WERI-Rb-1 (cell line): ENCODE measurements around the gene IBA57.

Source experiments
- DNase-seq: peaks from one replicate; pipeline ENCODE4 v3.0.0-alpha.2; 2020
- H3K27ac ChIP-seq: fragments of 250-450 bp; sonication (Bioruptor Pico); 2 replicates; pipeline ENCODE4 v1.5.1; 2020; ENCODE audit warnings: mild to moderate bottlenecking, moderate library complexity
- H3K27me3 ChIP-seq: fragments of 250-450 bp; sonication (Bioruptor Pico); 2 replicates; pipeline ENCODE4 v1.5.1; 2021; ENCODE audit warnings: mild to moderate bottlenecking, low read depth, moderate library complexity; ENCODE audit not compliant: insufficient read depth, severe bottlenecking
- H3K36me3 ChIP-seq: fragments of 250-450 bp; sonication (Bioruptor Pico); 2 replicates; pipeline ENCODE4 v1.5.1; 2020; ENCODE audit warnings: mild to moderate bottlenecking, moderate library complexity
- H3K4me3 ChIP-seq: 2 replicates; pipeline ENCODE4 v1.5.1; 2011; ENCODE audit warnings: low read depth, mild to moderate bottlenecking, control low read depth, low read length
- H3K9me3 ChIP-seq: fragments of 250-450 bp; sonication (Bioruptor Pico); 2 replicates; pipeline ENCODE4 v1.5.1; 2021; ENCODE audit warnings: mild to moderate bottlenecking, moderate library complexity; ENCODE audit not compliant: severe bottlenecking
- TF ChIP-seq, protein P1 (sequence below): IDR thresholded peaks from 2 replicates; pipeline ENCODE4 v1.5.1; 2011; ENCODE audit warnings: low read depth, mild to moderate bottlenecking, control low read depth, inconsistent platforms, low read length

The IBA57 gene

GRCh38 chr1:228164561-228165371, 838 bp upstream of the IBA57 start:
- TF ChIP-seq, protein P1, sequence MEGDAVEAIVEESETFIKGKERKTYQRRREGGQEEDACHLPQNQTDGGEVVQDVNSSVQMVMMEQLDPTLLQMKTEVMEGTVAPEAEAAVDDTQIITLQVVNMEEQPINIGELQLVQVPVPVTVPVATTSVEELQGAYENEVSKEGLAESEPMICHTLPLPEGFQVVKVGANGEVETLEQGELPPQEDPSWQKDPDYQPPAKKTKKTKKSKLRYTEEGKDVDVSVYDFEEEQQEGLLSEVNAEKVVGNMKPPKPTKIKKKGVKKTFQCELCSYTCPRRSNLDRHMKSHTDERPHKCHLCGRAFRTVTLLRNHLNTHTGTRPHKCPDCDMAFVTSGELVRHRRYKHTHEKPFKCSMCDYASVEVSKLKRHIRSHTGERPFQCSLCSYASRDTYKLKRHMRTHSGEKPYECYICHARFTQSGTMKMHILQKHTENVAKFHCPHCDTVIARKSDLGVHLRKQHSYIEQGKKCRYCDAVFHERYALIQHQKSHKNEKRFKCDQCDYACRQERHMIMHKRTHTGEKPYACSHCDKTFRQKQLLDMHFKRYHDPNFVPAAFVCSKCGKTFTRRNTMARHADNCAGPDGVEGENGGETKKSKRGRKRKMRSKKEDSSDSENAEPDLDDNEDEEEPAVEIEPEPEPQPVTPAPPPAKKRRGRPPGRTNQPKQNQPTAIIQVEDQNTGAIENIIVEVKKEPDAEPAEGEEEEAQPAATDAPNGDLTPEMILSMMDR = no peak
- Histone ChIP-seq H3K36me3 (no peaks in the 10 kb centered on the region), H3K27me3 (no peaks in the 10 kb centered on the region), H3K9me3 (no peaks in the 10 kb centered on the region), H3K27ac (peak overlapping the region; percentile 86), H3K4me3 (peak overlapping the region; percentile 43)
- DNase-seq = no peak

DNA sequence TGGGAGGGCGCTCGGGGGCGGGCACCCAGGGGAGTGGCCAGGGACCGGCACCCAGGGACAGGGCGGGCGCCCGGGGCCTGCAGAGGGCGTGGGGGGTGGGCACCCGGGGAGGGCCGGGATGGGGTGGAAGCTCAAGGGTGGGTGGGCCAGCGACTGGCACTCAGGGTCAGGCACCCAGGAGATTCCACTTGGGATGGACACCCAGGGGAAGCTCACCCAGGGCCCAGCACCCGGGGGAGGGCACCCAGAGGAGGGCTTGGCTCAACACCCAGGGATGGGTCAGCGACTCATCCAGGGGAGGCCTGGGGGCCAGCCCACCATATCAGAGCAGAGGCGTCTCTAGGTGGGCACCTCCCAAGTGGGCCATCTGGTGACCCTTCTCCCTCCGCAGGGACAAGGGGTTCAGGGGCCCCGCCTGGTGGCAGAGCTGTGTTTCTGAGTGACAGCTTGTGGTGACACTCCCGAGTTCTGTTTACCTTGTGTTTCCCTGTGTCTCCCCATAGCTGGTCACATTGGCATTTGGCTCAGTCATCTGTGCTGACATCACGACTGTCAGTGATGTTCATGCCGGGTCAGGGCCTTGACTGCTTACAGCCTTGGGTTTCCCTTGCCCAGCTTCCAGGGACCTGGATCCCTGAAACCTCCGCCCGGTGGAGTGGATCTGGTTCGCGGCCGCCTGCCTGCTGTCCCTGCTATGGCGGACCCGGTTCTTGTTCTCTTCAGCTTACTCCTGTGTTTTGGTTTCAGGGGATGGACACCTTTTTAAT, 749 bp downstream of the IBA57 start:
- TF ChIP-seq, protein P1 = peak; percentile 56
- Histone ChIP-seq H3K4me3 (peak overlapping the region; percentile 58), H3K9me3 (no peaks in the 10 kb centered on the region), H3K27ac (peak overlapping the region; percentile 99), H3K36me3 (no peaks in the 10 kb centered on the region), H3K27me3 (no peaks in the 10 kb centered on the region)
- peak; percentile 55 for DNase-seq

- Histone ChIP-seq H3K27me3 (no peaks in the 10 kb centered on the region), H3K27ac (no peak overlapping the region), H3K9me3 (no peaks in the 10 kb centered on the region), H3K36me3 (no peaks in the 10 kb centered on the region), H3K4me3 (no peak overlapping the region)
- no peak for DNase-seq
- TF ChIP-seq, protein P1 = no peak
Observed at GRCh38 chr1:228168563-228169270, 3.1 kb downstream of the IBA57 start.

- TF ChIP-seq, protein P1 = no peak
- Histone ChIP-seq H3K27me3 (no peaks in the 10 kb centered on the region), H3K36me3 (no peaks in the 10 kb centered on the region), H3K9me3 (no peaks in the 10 kb centered on the region), H3K4me3 (no peak overlapping the region), H3K27ac (no peak overlapping the region)
- DNase-seq = no peak
Observed at GRCh38 chr1:228169345-228169744, 3.7 kb downstream of the IBA57 start.

DNA sequence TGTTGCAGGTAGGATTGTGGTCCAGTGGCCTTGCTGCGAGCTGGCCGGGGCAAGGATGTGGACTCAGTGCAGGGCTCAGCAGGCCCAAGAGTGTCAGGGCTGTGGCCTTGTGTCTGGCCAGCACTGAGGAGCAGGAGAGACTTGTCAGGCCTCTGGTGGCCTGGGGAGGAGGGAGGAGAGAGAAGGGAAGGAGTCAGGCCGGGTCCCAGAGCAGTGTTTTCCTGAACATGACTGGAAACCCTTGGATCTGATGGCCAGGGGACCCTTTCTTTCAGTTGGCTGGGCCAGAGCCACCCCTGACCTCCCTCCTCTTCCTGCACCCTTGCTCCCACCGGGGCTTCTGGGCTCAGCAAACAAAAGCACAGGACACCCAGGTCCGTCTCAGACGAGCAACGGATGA, 5.1 kb downstream of the IBA57 start:
- Histone ChIP-seq H3K36me3 (no peaks in the 10 kb centered on the region), H3K27ac (no peak overlapping the region), H3K9me3 (no peaks in the 10 kb centered on the region), H3K27me3 (no peaks in the 10 kb centered on the region), H3K4me3 (no peak overlapping the region)
- no peak for DNase-seq
- TF ChIP-seq, protein P1 = no peak
